Epidermal melanocyte (primary cell): ENCODE measurements around the gene PAPSS2.
"Not testable (repeated sequence)": the region's sequence is repeated elsewhere in the genome, so short reads cannot be mapped to it uniquely, and the experiment has no call there.

ENCODE experiments used
- DNase-seq: peaks from one replicate; pipeline ENCODE4 v3.0.0; 2011; ENCODE audit warnings: low spot score; ENCODE audit not compliant: insufficient read length

Gene PAPSS2

DNA sequence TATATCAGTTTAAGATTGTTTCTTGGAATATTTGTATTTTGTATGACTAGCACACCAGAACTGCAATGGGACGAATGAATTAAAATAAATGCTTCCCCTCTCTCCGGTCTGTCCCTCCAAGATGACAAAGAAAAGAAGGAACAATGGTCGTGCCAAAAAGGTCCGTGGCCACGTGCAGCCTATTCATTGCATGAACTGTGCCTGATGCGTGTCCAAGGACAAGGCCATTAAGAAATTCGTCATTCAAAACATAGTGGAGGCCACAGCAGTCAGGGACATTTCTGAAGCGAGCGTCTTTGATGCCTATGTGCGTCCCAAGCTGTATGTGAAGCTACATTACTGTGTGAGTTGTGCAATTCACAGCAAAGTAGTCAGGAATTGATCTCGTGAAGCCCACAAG lies 17.2 kb upstream of the PAPSS2 start:
- no peak for DNase-seq

DNA sequence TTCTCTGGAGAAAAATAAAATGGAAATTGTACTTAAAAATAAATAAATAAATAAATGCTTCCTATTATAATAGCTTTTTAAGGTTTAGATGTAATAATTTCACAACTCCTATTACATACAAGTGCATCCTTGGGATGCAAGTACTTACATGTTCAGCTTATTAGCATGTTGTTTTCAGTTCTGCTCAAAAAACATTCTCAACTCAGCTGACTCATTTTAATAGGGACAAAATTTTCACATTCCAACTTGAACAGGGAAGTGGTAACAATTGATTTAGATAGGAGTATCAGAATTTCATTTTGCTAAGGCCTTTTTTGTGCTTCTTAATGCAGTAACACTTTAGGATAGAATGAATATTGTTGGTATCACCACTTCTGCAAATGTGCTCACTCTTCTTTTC lies 16.7 kb upstream of the PAPSS2 start:
- no peak for DNase-seq

DNA sequence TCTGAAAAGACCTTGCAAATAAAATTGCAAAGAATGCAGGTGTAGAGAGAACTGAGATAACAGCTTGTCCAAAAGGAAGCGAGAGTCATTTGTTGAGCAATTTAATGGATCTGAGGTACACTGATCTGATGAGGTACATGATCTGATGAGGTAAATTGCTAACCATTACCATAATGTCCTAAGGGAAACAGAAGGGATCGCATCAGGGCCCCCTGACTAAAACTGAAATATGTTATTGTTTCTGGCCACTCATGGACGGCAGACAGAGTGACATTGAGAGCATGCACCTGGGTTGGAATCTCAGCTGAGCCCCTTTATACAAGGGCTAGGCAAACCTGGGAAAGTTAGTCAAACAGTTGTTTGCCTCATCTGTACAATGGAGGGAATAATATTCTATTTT lies 15.8 kb upstream of the PAPSS2 start:
- DNase-seq: no peak

DNA sequence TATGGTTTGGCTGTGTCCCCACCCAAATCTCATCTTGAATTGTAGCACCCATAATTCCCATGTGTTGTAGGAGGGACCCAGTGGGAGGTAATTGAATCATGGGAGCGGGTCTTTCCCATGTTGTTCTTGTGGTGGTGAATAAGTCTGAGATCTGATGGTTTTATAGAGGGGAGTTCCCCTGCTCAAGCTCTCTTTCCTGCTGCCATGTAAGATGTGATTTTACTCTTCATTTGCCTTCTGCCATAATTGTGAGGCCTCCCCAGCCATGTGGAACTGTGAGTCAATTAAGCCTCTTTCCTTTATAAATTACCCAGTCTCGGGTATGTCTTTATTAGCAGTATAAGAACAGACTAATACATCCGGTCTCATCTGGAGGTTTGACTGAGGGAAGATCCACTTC lies 15.2 kb upstream of the PAPSS2 start:
- DNase-seq: not testable (repeated sequence)

DNA sequence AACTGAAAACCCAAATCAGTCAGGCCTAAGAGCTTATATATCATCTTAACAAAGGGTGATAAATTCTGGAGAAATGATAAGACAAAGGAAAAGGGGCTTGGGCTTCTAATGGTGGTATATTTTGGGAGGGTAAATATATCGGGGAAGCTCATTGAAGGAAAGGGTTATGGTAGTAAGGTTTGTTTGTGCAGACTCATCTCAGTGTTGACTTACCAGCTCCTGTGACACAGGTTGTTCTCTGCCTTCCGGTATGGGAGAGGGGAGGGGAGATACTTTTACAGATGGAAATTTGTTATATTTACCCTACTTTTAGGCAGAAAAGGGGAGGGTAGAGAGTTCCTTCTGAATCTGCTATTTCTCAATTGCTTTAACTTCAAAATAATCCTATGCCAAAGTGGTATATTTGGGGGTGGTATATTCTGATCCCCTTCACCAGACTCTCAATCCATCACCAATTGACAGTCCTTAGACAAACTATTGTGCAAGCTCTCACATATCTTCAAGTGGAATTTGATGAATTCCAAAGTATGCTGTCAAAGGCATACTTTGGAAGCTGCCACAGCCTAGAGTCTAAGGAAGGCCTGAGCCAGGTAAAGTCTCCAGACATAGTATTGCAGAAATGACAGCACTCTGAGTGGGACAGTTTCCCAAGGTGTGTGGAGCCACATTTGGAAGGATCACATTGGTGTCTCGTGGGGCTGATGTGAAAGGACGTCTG lies 13.3 kb upstream of the PAPSS2 start:
- DNase-seq: no peak

DNA sequence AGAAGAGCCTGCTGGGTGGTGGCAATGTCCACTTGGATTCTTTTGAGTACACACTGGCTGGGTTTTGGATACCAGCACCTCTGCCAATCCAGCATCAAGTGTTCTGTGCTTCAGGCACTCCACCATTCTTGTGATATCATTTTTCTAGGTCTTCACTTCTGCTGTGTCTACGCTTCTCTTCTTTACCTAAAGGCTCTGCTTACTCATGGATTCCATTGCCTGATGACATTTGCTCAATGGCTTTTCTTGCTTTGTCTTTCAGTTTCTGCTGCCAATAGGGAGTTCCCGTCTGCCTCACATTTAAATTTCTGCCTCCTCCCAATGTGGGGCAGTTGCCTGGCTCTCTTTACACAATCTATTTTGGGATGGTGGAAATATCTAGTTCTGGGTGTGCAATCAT lies 12.7 kb upstream of the PAPSS2 start:
- no peak for DNase-seq

DNA sequence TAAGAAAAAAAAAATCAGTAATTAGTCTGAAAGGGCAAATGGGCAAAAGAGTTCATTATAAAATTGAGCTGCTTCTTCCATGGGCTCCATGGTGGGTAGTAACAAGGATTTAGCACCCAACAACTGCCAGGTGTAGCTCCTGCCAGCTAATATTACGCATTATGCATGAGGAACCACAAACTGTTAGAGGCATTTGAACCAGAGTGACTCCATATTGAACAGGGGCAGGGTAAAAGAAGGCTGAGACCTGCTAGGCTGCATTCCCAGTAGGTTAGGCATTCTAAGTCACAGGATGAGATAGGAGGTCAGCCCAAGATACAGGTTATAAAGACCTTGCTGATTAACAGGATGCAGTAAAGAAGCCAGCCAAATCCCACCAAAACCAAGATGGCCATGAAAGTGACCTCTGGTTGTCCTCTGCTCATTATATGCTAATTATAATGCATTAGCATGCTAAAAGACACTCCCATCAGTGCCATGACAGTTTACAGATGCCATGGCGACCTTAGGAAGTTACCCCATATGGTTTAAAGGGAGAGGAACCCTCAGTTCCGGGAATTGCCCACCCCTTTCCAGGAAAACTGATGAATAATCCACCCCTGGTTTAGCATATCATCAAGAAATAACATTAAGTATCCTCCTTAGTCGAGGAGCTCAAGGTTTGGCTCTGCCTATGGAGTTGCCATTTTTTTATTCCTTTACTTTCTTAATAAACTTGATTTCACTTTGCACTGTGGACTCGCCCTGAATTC lies 8.7 kb upstream of the PAPSS2 start:
- no peak for DNase-seq

DNA sequence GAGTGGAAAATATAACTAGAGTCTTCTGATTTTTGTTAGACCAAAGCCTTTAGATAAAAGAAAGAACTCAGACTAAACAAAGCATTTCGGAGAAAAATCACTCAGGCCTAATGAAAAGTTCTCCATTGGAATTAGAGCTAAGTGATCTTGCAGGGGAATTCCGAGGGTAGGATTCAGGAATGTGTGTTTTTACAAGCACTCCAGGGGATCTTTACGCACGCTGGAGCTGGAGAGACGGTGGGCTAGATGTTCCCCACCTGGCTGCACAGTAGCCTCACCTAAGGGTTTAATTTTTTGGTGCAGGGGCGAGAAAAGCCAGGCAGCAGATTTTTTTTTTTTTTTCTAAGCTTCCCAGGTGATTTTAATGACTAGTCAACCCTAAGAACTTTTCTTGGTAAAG lies 7.9 kb upstream of the PAPSS2 start:
- DNase-seq: no peak

DNA sequence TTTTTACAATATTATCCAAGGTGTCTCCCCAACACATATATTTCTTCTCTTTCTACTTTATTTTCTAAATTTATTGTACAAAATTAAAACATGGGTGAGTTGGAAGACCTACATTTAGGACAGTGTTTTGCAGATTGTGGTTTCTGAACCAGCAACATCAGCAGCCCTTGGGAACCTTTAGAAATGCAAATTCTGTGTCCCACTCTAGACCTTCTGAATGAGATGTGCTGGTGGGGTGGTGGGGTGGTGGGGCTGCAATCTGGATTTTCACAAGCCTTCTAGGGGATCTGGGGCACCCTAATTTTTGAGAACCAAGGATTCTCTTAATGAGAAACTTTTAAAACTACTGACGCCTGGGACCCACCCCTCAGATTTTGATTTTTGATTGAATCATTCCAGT lies 7.4 kb upstream of the PAPSS2 start:
- no peak for DNase-seq

DNA sequence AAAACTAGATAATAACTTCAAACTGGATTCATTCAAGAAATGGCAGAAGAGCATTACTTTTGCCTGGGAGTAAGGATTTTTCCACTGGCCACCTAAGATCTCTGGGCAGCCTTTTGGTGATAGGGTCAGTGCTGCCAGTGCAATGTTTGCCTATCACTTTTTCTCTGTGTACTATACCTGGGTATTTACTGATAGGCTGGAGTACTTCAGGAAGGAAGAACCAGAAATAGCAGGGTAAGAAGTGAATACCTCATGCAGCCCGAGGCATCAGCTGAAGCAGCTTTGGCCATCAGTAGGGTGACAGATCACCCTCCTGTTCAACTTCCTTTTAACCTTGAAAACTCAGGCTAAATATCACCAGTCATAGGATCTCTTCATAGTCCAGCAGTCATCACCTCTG lies 5.5 kb upstream of the PAPSS2 start:
- no peak for DNase-seq

DNA sequence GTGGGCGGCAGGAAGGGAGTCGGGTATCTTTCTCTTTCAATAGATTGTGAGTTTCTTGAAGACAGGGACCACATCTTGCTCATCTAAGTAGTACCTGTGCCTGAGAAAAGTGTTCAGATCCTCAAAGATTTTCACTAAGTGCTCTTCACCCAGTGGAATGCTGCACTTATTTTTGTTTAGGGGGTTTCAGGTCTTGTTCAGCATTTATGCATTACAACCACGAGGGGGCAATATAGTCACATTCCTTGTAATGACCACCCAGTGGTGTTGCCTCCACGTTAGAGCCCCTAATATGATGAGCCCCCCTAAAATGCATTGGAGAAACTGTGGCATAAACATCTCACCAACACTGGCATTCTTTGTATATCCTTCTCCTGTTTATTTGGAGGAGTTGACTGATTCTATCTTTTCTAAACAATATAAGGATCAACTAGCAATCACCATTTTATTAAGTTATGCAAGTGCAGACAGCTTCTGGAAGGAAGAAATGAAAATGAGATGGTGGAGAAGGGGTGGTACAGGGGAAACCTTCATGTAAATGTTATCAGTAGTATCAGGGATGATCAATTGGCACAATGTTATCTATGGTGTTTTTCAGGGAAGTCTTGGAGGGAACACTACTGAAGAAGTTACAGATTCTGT lies 3.1 kb upstream of the PAPSS2 start:
- DNase-seq: peak; percentile 63

DNA sequence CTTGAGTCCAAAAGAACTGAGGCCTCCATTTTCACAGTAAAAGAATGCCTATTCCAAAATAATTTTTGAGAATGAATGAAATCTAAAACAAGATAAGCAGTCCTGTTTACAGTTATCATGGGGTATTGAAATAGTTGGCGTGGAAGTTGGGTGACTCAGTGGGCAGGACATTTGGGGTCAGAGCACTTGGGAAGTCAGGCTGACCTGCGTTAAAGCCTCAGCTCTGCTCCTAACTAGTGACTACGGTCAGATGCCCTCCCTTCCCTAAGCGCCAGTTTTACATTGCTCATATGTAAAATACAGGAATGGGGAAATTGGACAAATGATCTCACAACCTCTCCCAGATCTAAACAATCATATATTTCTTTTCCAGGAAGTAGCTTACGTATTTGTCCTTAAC lies 2.3 kb upstream of the PAPSS2 start:
- no peak for DNase-seq

DNA sequence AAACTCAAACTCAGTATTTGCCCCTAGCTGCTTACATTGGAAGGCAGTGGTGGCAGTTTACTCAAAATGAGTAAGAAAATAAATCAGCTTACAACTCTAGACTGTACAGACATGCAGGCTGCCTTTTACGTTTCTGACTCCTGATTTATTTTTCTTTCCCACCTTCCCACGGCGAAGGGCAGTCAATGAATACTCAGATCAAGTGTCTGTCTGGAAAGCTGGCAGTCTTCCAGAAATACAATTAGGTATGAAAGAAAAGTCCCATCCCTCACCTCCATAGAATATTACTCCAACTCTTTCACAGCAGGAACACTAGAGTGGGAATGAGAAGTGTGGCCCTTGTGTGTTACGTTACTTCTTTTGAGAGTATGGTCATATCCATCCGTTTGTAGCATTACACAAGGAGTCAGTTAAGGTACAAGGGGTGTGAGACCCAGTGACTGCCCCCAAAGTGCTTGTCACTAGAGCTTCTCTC lies 1.3 kb upstream of the PAPSS2 start:
- DNase-seq: no peak

DNA sequence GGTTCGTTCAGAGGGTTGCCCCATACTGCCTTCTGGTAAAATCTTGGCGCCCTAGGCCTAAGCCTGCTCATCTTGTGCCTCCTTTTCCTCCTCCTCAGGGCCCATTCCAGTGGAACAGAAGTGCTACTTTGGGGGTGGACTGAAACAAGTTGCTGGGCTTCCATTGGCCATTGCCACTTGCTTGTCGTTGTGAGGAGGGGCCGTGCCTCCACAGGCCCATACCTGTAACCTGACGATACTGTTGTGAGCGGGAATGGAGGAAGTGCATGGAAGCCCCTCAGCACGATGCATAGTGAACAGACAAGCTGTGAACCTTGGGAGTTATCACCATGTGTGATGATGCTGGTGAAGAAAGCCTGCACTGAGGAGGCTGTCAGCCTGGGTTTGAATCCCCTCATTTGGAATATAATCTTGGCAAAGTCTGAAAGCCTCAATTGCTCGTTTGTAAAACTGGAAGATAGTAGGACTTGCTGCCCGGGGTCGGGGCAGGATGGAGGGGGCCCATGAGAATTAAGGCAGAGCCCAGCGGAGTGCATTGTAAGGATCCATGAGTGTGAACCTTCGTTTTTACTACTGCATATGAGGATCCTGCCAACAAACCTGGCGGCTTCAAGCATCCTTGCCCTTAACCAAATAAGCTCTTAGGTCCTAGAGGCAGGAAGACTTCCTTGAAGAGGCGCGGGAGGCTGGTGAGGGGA lies 671 bp upstream of the PAPSS2 start:
- DNase-seq: no peak

DNA sequence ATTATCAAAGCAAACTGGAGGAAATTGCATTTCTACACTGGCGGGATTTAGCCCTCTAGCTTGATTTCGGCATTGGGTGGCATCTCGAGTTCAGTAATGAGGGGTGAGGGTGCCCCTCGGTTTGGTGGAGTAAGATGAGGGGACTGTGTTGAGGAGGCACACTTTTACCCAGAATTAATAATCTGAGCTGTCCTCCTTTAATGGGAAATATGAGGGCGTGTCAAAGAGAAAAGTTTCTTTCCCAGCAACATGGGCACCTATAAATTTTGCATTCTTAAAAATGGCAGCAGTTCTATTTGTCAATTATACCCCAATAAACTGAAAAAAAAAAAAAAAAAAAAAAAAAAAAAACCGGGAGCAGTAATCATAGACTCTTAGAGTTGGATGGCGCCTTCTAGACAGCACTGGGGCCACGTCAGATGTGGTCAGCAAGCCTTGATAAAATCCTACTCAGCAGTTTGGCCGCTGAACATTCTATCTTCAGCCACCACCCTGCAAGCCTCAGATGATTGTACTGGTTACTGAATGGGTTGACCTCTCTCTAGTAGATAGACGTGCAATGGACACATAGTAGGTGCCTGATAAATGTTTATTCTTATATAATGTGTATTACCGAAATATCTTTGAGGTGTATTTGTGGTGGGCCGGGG lies 931 bp downstream of the PAPSS2 start:
- DNase-seq: no peak

DNA sequence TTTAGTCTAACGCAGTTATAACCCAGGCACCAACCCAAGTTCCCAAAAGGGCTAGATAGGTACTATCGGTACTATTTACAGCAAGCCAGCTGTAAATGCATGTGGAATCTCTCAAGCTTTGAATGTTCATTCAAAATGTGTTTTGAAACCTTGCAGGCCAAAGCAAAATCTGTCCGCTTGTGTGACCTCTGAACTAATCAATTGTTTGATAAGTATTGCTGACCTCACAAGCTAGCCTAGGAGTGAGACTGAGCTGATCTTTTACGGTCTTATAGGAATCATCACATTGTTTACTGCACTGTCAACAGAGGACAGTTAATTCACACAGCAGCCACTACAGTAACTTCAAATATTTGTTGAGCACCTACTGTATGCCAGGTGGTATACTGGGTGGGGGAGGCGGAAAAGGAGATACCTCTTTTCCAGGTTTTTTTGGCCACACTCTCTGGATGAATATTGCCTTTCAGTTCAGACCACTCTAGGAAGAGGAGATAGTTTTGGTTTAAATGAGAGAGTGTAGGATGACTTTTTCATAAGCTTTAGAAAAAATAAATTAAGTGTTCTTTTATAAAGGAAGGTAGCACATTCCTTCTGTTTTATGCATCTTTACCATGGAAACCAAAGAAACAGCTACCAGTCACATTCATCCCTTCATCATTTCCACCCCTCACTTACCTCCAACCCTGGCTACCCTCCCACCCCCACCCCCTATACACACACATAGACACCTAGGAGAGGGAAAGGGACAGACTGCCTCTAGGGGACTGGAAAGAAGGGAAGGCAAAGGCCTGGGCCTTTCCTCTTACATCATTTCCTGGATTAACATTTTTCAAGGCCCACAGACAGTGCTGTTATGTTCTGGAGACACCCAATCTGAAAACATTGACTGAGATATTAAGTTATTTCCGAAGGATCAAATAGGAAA lies 2.4 kb downstream of the PAPSS2 start:
- DNase-seq: no peak

DNA sequence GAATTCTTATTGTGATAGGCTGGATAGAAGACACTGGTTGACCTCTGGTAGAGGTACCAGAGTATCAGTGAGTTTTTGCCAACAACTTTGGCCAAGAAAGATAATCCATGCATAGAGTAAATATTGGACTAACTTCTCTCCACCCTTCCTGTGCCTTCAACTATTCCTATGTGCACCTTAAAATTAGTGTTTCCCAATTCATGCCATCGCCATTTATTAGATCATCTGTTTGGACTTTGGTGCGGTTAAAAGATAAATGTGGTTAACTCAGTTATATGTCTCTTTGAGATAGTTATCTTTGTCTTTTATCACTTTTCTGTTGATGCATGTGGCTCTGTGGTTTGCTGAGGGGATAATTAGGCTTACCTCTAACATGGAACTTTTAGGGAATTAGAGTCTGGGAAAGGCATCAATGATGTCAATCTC lies 4.6 kb downstream of the PAPSS2 start:
- DNase-seq: no peak

DNA sequence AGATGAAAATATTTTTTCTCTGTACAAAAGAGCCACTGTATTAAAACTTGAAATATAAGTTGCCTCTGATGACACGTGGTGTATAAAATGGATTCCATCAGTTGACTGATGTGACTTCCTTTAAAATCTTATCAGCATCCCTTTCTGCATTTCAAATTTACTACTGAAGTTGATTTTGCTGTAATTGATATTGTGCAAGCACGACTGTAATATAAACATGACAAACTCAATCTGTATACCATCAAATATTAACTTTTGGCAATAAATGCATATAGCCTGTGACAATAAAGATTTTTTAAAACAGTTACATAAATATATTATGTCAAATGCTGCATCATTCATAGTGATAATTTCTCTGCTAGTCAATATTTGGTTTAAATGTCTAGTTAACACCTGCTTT lies 7.8 kb downstream of the PAPSS2 start:
- no peak for DNase-seq

DNA sequence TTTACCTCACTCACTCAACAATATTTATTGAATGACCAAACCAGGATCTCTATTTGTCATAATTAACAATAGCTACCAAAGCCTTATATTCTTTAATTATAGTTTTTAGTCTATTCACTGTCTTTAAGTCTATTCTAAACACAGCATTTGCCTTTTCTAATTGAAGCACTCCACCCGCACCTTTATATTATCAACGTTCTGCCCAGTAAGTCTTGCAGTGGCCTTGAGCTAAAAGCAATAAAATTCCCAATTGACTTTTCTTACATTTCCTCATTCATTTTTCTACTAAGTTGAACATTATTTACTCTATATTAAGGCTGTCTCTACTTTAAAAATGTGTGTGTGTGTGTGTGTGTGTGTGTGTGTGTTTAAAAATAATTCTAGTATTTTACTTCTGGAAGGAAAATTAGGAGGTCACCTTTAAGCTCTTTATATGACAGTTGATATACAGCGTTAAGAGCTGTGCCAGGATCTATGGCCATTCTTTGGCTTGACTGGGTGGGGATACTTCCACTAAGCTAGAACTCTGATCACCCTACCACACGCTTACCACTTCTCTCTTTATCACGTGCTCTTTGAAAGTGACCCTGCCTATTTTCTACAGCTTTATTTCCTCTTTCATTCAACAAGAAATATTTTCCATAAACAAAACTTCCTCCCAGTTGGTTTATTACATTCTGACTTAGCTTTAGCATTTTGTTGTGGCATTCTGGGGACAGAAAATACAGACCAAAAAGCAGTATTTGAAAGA lies 8.8 kb downstream of the PAPSS2 start:
- DNase-seq: no peak

DNA sequence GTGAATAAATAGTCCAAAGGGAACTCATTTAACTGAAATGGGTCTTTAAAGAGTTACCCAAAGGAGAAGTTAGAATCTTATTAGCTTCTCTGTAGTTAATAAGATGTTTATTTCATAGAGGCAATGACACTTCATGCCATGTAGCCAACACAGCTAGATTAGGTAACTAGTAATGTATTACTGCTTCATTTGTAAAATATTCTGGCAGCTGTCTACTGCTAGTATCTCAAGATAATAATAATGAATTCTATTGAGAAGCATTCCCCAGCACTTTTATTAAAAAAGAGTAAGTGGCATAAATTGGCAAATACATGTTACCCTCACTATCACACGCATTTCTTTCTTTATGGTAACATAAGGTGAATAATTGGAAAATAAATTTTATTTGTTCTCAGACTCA lies 10.1 kb downstream of the PAPSS2 start:
- DNase-seq: no peak
